SK-N-MC (cell line): ENCODE data around the gene PRLHR.

Source experiments
- EZH2 ChIP-seq: fragments of 200-600 bp; sonication (generic); IDR thresholded peaks from one replicate; pipeline ENCODE4 v1.6.1; 2017; ENCODE audit warnings: antibody characterized with exemption
- POLR2AphosphoS5 ChIP-seq: IDR thresholded peaks from 2 replicates; pipeline ENCODE4 v1.6.1; 2012; ENCODE audit warnings: mild to moderate bottlenecking, low read depth, low read length, borderline replicate concordance

DNA sequence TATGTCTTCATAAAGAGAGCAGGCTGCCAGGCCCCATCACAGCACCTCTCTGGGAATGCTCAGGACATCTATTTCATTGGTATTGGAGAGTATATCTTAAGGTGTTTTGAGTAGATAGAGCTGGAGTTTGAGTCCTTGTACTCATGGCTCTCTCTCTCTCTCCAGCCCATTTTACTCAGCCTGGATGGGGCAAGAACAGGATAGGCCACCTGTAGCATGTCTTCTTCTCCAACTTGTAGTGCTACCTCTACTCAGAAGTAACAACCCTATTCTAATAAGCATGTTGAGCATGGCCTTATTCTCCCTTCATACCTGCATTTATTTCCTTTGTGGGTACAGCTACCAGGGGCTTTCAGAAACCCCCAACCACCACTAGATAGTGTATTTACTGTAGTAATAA lies 21.9 kb downstream of the PRLHR start:
- TF ChIP-seq EZH2 = no peak
- TF ChIP-seq POLR2AphosphoS5 = no peak
